Fibroblast of gingiva (primary cell): ENCODE data around the gene TCF7.

Experiments used
- DNase-seq: peaks from one replicate; pipeline ENCODE4 v3.0.0-alpha.2; 2011; ENCODE audit warnings: low read depth

Gene TCF7

DNA sequence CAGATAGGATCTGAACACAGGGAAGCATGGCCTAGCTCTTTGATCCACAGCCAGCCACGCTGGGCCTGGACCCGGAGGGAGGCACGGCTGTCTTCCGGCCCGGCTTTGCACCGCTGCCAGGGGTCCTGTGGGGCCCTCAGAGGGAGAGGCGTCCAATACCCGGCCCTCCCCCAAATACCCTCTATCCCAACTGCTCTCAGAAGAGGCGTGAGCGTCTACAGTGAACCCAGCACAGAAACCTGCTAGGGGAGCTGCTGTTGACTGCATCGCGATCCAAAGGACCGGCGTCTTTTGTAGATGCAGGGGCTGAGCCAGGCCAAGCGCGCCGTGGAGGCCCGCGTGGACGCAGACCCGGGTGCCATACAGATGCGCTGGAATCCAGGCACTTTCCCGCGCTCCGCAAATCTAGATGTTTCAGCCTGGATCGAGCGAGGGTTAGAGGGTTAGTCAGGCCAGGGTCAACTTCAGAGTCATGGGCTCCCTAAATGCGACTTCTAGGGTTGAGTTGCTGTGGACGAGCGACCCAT lies 1.1 kb upstream of the TCF7 start:
- no peak for DNase-seq

DNA sequence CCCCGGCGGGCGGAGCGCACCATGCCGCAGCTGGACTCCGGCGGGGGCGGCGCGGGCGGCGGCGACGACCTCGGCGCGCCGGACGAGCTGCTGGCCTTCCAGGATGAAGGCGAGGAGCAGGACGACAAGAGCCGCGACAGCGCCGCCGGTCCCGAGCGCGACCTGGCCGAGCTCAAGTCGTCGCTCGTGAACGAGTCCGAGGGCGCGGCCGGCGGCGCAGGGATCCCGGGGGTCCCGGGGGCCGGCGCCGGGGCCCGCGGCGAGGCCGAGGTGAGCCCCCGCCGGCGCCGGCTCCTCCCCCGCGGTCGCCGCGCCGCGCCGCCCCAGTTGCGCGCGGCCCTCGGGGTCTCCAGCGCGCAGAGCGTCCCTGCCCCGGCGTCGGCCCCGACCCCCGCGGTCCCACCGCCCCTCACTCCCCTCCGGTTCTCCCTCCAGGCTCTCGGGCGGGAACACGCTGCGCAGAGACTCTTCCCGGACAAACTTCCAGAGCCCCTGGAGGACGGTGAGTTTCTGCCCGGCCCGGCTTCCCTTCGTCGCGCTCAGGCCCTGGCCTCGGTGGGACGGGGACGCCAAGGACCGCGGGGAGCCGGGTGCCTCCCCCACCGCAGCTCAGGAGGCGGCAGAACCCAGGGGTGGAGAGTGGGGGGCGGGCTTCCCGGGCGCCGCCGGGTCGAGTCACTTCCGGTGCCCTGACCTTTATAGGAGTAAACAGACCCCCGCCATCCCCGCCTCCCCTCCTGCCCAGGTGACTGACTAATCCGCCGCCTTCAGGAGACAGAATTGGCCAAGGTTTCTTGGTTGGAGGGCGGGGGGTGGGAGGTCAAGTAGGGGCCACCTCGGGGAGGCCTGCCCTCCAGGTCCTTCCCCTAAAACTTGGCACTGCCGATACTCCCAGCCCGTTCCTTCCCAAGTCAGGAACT lies 665 bp downstream of the TCF7 start:
- DNase-seq, result no peak

DNA sequence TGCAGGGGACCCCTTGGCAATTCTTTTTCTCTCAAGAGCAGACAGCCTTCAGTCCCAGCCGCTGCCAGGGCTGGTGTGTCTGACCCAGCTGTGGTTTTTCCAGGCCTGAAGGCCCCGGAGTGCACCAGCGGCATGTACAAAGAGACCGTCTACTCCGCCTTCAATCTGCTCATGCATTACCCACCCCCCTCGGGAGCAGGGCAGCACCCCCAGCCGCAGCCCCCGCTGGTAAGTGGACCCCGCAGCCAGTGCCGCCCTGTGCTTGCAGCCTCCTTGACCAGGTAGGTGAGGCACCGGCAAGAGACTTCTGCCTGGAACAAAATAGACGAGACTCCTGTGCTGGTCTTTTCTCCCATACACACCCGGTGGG lies 1.3 kb downstream of the TCF7 start:
- DNase-seq, result no peak

DNA sequence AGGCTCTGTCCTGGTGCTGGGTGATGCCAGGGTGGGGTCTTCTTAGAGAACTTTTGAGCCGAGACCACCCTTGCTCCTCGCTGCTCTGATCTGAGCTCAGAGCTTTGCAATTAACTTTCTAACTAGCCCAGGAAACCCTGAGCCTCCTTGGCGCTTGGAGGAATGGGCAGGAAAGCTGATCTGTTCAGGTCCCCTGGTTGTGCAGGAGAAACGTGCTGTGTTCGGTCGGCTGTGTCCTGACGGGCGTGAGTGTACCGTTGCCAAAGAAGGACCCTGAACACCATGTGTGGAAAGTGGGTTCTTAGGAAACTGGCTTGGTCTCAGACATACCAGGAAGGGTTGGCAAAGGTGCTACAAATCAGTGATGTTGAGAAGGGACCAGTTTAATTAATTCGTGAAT lies 1.8 kb downstream of the TCF7 start:
- no peak for DNase-seq

DNA sequence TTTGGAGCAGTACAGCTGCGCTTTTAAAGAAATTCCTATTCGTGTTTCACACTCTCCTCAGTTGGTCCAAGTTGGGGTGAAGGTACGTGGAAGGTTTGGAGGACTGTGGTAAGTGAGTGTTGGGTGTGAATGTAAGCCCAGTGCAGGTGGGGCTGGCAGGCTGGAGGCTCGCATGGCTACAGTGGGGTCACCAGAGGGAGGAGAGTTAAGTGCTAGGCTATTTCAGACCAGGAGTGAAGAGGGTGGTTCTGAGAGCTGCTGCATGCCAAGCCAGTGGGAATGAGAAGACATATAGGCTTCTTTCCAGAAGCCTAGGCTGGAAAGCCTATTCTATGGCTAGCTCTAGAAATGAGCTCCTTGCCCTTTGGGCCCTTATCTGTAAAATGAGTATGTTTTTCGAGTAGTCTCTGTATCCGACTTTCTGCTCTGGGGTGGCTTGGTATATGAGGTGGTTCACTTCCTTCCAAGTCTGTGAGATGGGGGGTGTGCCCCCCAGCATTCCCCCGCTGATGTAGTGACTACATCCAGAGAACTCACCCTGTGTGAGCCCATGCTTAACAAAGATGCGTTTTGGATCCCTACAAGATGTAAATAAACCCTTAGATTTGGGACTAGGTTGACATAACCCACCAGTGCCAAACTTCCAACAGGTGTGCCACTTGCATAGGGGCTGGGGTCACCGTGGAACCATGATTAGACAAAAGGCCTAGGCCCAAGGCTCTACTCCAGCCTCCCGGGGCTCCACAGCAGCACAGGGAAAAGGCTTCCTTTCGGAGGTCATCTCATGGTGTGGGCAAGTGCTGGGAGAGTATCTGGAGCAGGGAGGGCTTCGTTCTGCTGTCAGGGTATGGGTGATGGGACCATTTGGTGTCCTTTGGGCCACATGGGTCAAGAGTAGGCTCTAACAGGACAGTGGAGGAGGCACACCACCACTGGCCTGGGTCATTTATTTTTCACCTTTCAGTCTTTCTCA lies 2.6 kb downstream of the TCF7 start:
- DNase-seq, result no peak

DNA sequence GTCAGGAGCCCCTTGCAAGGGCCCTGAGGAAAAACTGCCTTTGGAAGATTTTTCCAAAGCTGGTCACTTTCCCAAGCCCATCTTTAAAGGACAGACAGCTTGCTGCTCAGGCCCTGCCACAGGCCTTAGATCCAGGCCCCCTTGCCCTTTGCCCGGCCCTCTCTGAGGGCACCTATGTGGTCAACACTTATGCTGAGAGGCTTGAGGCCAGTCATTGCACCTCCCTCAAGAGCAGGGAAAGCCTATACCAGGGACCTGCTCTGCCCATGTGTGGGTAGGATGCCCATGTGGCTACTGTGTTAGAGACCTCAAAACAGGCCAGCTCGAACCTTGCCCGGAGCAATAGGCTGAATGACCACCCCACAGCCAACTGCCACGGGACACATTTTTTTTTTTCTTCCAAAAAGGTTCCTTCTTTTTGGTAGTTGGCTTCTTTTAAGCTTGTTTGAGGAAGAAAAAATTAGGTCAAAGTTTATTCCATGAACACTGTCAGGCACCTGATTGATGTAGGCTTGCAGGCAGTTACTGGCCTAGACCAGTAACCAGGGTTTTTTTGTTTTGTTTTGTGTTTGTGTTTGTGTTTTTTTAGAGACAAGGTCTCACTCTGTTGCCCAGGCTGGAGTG lies 3.8 kb downstream of the TCF7 start:
- no peak for DNase-seq

DNA sequence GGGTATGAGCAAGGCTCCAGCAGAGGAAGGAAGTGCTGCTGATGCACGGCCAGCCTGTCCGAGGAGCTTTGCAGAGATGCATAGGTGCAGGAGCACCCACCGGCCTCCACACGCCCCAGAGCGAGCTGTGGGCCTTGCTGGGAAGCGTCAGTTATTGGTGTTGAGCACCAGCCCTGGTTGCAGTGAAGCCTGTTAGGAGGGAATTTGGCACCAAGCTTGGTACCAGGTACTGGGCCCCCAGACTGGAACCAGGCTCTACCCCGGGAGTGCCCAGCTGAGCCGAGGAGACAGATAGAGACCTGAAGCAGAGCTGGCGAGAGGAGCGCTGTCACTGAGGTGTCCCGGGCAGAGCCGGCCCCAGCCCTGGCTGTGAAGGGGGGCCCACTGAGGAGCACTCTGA lies 5.2 kb downstream of the TCF7 start:
- no peak for DNase-seq

DNA sequence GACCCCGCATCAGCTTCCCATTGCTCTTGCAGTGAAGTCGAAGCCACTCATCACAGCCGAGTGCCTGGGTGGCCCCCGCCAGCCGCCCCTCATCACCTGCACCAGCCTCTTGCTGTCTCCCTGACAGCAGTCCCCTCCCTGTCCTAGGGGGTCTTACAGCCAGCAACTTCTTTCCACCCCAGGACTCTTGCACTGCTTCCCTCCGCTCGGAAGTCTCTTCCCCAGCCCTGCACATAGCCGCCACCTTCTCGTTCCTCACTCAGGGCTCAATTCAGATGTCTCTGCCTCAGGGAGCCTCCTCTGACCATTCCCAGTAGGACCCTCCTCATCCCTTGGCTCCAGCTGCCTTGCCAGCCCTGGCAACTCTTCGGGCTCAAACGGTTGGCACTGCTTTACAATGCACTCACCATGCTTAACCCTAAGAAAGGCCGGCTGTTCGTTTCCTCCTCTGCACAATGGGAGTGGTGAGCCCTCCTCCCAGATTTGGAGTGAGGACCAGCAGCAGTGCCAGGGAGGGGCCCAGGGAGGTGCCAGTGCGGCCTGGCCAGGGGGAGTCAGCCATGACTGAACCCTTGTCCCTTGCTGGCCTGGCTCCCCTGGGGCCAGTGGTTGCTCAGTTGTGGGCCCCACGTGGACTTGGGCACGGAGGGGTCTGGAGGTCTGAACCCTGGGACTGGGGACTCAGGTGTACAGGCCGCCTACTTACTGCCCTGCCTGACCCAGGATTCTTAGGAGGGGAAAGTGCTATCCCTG lies 6.1 kb downstream of the TCF7 start:
- no peak for DNase-seq

DNA sequence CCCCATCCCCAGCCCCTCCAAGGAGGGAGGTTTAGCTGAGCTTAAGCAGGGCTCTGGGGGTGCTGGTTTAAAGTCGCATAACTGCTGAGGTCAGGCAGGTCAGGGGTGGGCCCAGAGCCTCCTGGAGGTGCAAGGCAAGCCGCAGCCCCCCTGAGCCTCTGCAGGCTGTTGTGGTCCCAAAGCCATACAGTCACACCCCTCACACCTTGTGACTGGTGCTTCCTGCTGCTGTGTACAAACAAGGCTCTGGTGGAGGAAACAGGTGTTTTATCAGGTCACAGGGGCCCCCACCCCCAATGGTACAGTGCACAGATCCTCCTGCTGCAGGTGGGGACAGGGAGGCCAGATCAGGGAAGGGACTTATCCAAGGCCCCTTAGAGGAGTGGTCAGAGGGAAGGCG lies 8.0 kb downstream of the TCF7 start:
- no peak for DNase-seq

DNA sequence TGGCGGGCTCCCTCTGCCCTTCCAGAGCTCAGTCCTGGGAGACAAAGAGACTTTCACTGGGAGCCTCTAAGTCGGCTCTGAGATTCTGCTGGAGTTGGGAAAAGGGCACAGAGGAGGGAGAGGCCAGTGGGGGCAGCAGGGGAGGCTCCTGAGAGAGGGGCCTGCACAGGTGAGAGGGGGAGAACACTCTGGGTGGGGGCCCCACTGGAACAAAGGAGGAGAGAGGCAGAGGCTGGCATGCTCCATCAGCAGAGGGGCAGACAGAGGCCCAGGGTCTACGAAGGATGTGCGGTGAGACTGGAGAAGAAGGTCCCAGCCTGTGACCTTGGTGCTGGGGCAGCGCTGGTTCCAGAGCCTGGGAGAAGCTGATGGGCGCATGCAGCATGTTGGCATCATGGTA lies 8.9 kb downstream of the TCF7 start:
- no peak for DNase-seq

DNA sequence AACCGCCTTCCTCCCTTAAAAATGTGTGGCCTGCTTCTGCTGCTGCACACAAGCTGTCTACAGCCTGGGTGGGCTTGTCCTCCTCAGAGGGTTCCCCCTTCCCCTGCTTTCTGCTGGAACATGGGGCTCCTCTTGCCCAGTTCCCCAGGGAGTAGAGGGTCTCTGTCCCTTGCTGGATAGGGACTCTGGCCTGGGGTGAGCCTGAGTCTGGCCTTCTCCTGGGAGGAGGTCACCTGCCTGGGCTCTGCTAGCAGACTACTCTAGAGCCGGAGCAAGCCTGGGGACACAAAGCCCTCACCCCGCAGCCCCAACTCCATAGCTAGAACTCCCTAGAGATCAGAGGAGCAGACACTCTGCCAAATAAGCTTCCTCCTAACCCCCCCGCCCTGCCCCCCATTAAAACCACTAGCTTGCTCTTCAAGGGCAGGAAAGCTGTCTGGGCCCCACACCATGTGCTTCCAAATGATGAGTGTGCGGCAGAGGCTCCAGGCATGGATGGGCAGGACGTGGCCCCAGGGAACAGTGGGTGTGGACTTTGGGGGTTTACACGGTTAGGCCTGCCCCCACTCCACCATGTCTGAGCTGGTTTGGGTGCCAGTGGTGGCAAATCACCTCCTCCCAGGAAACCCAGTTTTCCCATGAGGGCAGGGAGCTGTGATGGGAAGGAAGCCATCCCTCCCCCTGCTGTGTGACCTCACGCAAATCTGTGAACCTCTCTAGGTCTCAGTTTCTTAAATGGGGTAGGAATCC lies 10.0 kb downstream of the TCF7 start:
- peak; percentile 81 for DNase-seq

DNA sequence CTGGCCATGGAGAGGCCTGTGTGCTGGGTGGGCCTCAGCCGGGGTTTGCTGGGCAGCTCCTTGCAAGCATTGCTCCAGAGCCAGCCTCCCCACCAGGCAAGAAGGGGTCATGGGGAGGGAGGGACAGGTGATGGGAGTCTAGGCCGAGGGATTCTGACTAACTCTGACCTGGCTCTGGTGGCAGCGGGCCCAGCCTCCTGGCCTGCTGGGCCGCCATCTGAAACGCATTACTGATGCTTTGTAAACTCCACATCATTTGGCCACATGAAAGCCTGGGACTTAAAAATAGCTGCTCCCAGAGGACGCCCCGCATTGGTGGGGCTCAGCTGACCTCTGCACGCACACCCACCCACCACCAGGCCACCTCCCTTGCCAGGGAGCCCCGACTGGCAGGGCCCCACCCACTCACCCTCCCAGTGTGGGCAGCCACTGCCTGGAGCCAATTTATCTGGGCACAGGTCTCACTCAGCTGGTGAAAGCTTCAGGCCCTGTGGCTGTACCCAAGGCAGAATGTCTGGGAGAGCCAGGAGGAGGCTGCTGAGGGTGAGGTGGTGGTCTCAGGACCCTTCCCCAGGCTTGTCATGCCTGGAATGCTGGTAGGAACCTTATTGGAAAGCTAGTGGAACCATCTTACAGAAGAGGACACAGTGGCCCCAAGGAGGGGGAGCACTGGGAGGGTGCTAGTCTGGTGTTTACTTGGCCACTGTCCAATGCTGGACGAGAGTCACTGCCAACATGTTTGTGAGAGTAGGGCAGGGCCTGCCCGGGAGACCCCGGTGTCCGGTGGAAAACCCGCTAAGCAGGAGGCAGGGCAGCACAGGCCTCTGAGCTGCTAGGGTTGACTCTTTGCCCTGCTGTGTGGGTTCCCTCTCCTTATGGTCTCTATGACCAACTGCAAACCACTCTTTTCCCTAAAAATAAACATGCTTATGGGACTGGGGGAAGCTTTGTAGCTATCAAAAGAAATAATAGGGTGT lies 10.8 kb downstream of the TCF7 start:
- peak; percentile 96 for DNase-seq

DNA sequence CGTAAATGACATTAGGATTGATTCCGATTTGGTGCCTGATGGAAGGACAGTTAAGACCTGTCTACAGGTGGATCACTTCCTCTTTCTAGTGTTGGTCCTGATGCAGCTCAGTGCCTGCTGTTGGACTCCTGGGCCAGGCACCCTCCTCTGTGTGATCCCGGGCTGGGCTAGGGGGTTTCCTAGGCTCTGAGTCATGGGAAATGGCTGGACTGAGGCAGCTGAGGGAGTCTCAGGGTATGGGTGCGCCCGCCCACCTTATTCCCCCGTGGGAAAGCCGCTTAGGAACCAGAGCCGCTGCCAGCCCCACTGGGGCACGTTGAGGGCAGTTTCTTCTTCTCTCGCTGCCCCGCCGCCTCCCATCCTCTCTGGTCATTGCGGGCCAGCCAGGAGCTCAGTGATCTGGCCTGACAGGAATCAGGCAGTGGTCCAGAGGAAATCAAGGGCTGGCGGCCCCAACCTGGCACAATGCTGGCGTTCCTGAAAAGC lies 12.9 kb downstream of the TCF7 start:
- DNase-seq, result peak; percentile 54

DNA sequence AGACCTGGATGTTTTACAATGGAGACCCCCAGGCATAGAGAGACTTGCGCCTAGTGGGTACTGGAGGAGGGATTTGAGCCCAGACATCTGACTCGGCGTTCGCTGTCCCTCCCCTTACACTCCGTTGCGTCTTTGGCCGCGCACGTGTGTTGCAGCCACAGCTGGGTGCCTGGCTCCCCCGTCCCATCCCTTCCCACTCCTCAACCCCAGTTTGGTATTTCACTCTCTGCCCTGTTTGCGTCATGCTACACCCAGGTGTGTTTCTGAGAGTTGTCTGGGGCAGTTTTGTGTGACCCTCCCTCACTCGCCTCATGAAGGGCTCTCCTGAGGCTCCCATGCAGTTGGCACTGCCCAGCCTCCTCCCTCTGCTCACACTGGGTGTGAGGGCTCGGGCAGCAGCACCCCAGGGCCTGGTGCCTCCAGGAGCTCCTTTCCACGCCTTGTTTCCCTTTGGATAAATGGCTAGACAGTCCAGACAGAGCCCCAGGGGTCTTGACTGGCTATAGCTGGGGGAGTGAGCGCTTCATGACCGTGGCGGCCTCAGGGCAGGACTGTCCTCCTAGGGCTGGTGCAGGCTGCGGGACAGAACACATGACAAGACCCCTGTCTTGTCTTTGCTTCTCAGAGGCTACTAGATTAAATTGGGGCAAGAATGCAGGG lies 13.6 kb downstream of the TCF7 start:
- no peak for DNase-seq

DNA sequence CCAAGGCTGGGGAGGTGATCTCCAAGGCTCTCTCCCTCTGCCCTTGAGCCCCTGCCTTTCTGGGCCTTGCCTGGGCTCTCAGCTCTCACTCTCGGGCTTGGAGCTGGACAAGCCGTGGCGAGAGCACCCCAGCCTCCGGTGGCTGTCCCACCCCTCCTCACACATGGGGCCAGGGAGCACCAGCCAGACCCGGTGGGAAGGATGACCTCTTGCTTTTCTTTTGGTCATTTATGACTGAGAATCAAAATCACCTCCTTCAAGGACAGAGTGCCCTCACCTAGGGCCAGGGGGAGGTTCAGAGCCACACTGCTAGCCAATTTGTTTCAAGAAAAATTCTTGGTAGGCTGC lies 14.1 kb downstream of the TCF7 start:
- no peak for DNase-seq

DNA sequence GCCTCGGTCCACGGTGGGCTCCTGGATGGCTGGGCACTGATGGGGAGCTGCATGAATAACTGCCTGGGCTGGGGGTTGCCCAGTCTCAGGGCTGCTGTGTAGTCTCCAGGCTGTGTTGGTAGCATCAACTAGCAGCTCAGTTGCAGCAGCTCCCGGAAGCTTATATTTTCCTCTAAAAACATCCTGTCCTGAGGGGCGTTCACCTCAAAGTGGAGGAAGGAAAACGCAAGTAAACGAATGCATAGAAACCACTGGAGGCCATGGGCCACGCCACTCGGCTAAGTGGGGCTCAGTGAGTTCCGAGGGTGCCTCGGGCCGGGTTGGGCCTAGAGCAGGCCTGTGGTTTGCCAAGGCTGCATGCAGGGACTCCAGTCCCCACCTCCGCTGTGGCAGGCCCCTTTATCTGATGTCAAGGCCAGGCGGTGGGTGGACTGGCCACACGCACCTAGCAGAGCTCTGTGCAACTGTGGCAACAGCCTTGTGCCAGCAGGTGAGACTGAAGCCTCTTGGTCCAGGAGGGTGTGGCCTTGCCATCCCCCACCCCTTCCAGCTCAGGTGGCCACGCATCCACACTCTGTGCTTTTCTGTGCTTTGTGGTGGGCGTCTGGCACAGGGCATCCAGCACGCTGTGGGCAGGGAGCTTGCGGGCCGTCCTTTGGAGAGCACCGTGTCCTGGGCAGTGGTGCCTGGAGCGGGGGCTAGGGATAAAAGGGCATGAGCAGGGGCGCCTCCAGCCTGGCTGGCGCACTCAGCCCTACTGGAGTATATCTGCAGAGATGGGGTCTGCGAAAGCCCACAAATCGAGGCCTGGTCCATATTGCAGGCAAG lies 15.1 kb downstream of the TCF7 start:
- DNase-seq, result no peak

DNA sequence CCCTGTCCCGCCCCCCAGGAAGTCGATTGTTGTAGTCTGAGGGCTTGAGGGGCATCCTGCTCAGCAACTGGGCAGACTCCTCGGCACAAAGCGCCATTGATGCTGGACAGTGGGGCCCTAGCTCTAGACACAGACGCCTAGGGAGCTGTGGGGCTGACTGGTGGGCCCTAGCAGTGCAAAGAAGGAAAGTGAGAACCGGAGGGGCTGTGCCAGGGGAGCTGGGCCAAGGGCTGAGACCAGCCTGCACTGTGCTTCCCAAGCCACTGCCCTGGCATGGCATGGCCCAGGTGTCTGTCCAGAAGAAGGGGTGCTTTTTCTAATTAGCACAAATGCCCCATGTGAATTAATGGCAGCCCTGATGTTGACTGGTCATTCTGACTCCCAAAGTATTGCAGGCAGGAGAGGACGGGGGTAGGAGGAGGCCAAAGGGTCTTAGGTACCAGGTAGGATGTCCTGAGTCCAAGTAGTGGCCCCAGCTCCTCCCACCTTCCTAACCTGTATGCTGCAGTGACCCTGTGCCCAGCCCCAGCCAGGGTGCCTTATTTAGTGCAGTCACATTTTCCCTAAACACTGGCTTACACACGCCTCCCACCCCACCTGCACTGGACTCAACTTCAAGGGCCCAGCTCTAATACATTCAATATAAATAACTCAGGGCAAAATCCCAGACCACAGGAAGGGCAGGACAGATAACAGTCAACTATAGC lies 15.9 kb downstream of the TCF7 start:
- no peak for DNase-seq
